Pancreas (tissue), 10 donors: Measurements from ENCODE around the gene PRDM11. TPM values are rescaled to one million over a fixed set of nuclear protein-coding genes. Genes with fewer than 3 reads are reported as not detected.

ENCODE experiments used
- ATAC-seq, 4 donors: fragments of 200-7000 bp; cut with Tn5 transposase; one replicate each; pipeline versions ENCODE4 v1.8.0 to v1.9.1; 2020; ENCODE audit warnings: mild to moderate bottlenecking in 4 of 4, moderate library complexity in 4 of 4
- DNase-seq, 6 donors: peaks; one replicate each; pipeline ENCODE4 v3.0.0-alpha.2; 2020
- FAIRE-seq: peaks from 2 replicates; lab custom pipeline; 2012; peaks lifted over from hg19 to GRCh38; lab: Jason Lieb, UNC
- H3K27ac ChIP-seq, 4 donors: fragments of 200-600 bp; sonication (generic); 1 replicate in 3 of 4; 2 replicates in 1 of 4; pipeline versions ENCODE4 v1.5.0 to v1.8.0; 2020
- H3K27me3 ChIP-seq, 4 donors: fragments of 200-600 bp; one replicate each; pipeline ENCODE4 v1.8.0; 2021
- H3K36me3 ChIP-seq, 3 donors: fragments of 200-600 bp; sonication (generic) in 1 of 3; one replicate each; pipeline versions ENCODE4 v1.5.0 to v1.8.0; 2020 to 2021
- H3K4me1 ChIP-seq, 3 donors: fragments of 200-600 bp; one replicate each; pipeline ENCODE4 v1.8.0; 2021
- H3K4me3 ChIP-seq, 4 donors: fragments of 200-600 bp; sonication (generic) in 2 of 4; one replicate each; pipeline versions ENCODE4 v1.5.0 to v1.8.0; 2020 to 2021
- H3K9me3 ChIP-seq, 4 donors: fragments of 200-600 bp; one replicate each; pipeline ENCODE4 v1.8.0; 2021
- CTCF ChIP-seq, 4 donors: fragments of 200-600 bp; sonication (generic) in 3 of 4; IDR thresholded peaks; one replicate each; pipeline versions ENCODE4 v1.5.0 to v1.8.0; 2021; ENCODE audit warnings: antibody characterized with exemption in 4 of 4
- WGBS, 2 donors: extraction: QIAGEN DNeasy Blood & Tissue Kit; methylation state at CpG; one replicate each; pipeline ENCODE4 v1.1.7; 2013; 5-methylcytosine and 5-hydroxymethylcytosine counted together
- intact Hi-C, 3 donors: fragments of 100-400 bp; cut with DNase I; formaldehyde crosslinking; loops; one replicate each; pipeline versions ENCODE4 v1.11.1 to v1.14.2; 2022
- polyA plus RNA-seq, 2 donors: library from polyadenylated mRNA; stranded (reverse); fragments of 200-250 nt; gene quantifications; one replicate each; pipeline ENCODE4 v1.2.3, GENCODE V29; 2013
- total RNA-seq, 6 donors: library from RNA; stranded (reverse); fragmentation: NEBNext Ultra II Directional in 4 of 6; extraction: Animal tissue kit (Norgen Biotek cat#: 25700) in 4 of 6; gene quantifications; one replicate each; pipeline versions ENCODE4 v1.2.1 to v1.2.4, GENCODE V29; 2021 to 2023
- donor health status: healthy with polysubstance abuse.
- donor health status: DM: no; HTN: no; CAD: no; lungs with moderate emphysema.
- donor health status: DM: no; HTN: no; CAD: no.
- donor health status: control.
- donor health status: control.
- donor health status: Bipolar disorder and iron deficiency.
- donor health status: DM: yes; HTN: yes; CAD: no.
- donor health status: DM: no; HTN: no; CAD: no.
- donor health status: DM: no; HTN: no; CAD: no.
- donor health status: DM: yes; HTN: yes; CAD: no.

PRDM11 gene
- total and polyA plus RNA-seq, 8 donors: 3.0 to 8.5 (median 6.4) TPM

GRCh38 chr11:45158210-45158731, 11.8 kb downstream of the PRDM11 start:
- H3K27me3 ChIP-seq: no peaks in the 10 kb centered on the region
- no peak overlapping the region for H3K4me3 ChIP-seq
- no peak for TF ChIP-seq CTCF (IDR thresholded peaks at IDR 0.05)
- ATAC-seq (peak in 3 of 4 donors; percentile 22 to 43 (median 37)), FAIRE-seq (no peak), DNase-seq (peak in 1 of 6 donors; percentile 56)
- no peak overlapping the region for H3K27ac ChIP-seq
- H3K36me3 ChIP-seq: no peaks in the 10 kb centered on the region
- WGBS, 2 donors: 55 to 61% methylated on average over 8 of the region's 8 CpGs
- intact Hi-C loops: no loop called here
- no peaks in the 10 kb centered on the region for H3K9me3 ChIP-seq
- H3K4me1 ChIP-seq: peaks cover 3 to 7% (median 4%) of the 10 kb centered on the region in 3 donors

GRCh38 chr11:45158891-45159605, 12.6 kb downstream of the PRDM11 start:
- DNase-seq (peak in 1 of 6 donors; percentile 41), FAIRE-seq (no peak), ATAC-seq (no peak)
- WGBS, 2 donors: 79 to 80% methylated on average over 13 of the region's 13 CpGs
- Histone ChIP-seq H3K9me3 (no peaks in the 10 kb centered on the region), H3K36me3 (no peaks in the 10 kb centered on the region), H3K4me3 (no peak overlapping the region), H3K27ac (no peak overlapping the region), H3K27me3 (no peaks in the 10 kb centered on the region), H3K4me1 (peaks cover 3 to 7% (median 4%) of the 10 kb centered on the region in 3 donors)
- intact Hi-C loops: no loop called here
- no peak for TF ChIP-seq CTCF (IDR thresholded peaks at IDR 0.05)

GRCh38 chr11:45159781-45160365, 13.4 kb downstream of the PRDM11 start:
- Histone ChIP-seq H3K36me3 (no peaks in the 10 kb centered on the region), H3K27ac (no peak overlapping the region), H3K9me3 (no peaks in the 10 kb centered on the region), H3K4me1 (peaks cover 3 to 7% (median 4%) of the 10 kb centered on the region in 3 donors), H3K27me3 (no peaks in the 10 kb centered on the region), H3K4me3 (no peak overlapping the region)
- WGBS, 2 donors: 87 to 90% methylated on average over 3 of the region's 3 CpGs
- TF ChIP-seq CTCF (IDR thresholded peaks at IDR 0.05): no peak
- ATAC-seq: no peak
- intact Hi-C loops: no loop called here
- no peak for FAIRE-seq
- peak in 1 of 6 donors; percentile 34 for DNase-seq

GRCh38 chr11:45161252-45162063, 15.0 kb downstream of the PRDM11 start:
- no peak overlapping the region for H3K4me3 ChIP-seq
- DNase-seq (peak in 3 of 6 donors; percentile 22 to 55 (median 50)), ATAC-seq (peak; percentile 19 to 67 (median 43)), FAIRE-seq (no peak)
- intact Hi-C loops: no loop called here
- TF ChIP-seq CTCF (IDR thresholded peaks at IDR 0.05): no peak
- H3K36me3 ChIP-seq: no peaks in the 10 kb centered on the region
- no peaks in the 10 kb centered on the region for H3K9me3 ChIP-seq
- H3K4me1 ChIP-seq: peaks cover 3 to 7% (median 4%) of the 10 kb centered on the region in 3 donors
- no peak overlapping the region for H3K27ac ChIP-seq
- H3K27me3 ChIP-seq: no peaks in the 10 kb centered on the region
- WGBS, 2 donors: 43% methylated on average over 23 of the region's 23 CpGs
